Esophagus squamous epithelium (tissue), 5 donors: Measurements from ENCODE around the gene DOCK1. TPM values are rescaled to one million over a fixed set of nuclear protein-coding genes. Genes with fewer than 3 reads are reported as not detected.

Experiments used
- DNase-seq: peaks from one replicate; lab custom pipeline; 2025; lab: John Stamatoyannopoulos, UW
- H3K27ac ChIP-seq, 4 donors: fragments of 200-600 bp; sonication (generic); one replicate each; pipeline ENCODE4 v1.5.1; 2016 to 2019; ENCODE audit warnings: mild to moderate bottlenecking in 1 of 4
- H3K27me3 ChIP-seq, 4 donors: fragments of 200-600 bp; sonication (generic); 1 replicate in 3 of 4; 2 replicates in 1 of 4; pipeline versions ENCODE4 v1.5.1 to v1.6.0; 2017 to 2021; ENCODE audit warnings: antibody characterized with exemption in 1 of 4
- H3K36me3 ChIP-seq, 3 donors: fragments of 200-600 bp; sonication (generic); one replicate each; pipeline ENCODE4 v1.5.1; 2016 to 2019
- H3K4me1 ChIP-seq, 3 donors: fragments of 200-600 bp; sonication (generic); one replicate each; pipeline ENCODE4 v1.5.1; 2017 to 2019
- H3K4me3 ChIP-seq, 4 donors: fragments of 200-600 bp; sonication (generic); 1 replicate in 3 of 4; 2 replicates in 1 of 4; pipeline ENCODE4 v1.5.1; 2016 to 2019; ENCODE audit warnings: mild to moderate bottlenecking in 2 of 4, moderate library complexity in 1 of 4
- H3K9me3 ChIP-seq, 3 donors: fragments of 200-600 bp; sonication (generic); one replicate each; pipeline ENCODE4 v1.5.1; 2016 to 2019
- POLR2A ChIP-seq, 4 donors: fragments of 450-650 bp; IDR thresholded peaks; one replicate each; pipeline ENCODE4 v1.6.1; 2017; ENCODE audit warnings: antibody characterized with exemption in 4 of 4, mild to moderate bottlenecking in 4 of 4, moderate library complexity in 3 of 4
- WGBS, 2 donors: methylation state at CpG; one replicate each; pipeline ENCODE4 v1.1.5; 2018; 5-methylcytosine and 5-hydroxymethylcytosine counted together
- intact Hi-C: fragments of 100-400 bp; cut with DNase I; formaldehyde crosslinking; loops from one replicate; pipeline ENCODE4 v1.15.0; 2022
- total RNA-seq, 4 donors: library from RNA; depleted of rRNA; stranded (reverse); fragments of >200 nt; gene quantifications; one replicate each; pipeline ENCODE4 v1.1.0, GENCODE V29; 2016
- TF ChIP-seq, protein P1 (sequence below), 6 experiments: fragments of 450-650 bp in 4 of 6; fragments of 200-600 bp in 2 of 6; sonication (generic) in 2 of 6; IDR thresholded peaks; one replicate each; pipeline ENCODE4 v1.5.1; 2016 to 2019; ENCODE audit warnings: antibody characterized with exemption in 6 of 6, mild to moderate bottlenecking in 4 of 6, moderate library complexity in 4 of 6
- donor health status: DM: yes; HTN: yes; CAD: no.

Gene DOCK1
- total RNA-seq, 4 donors from 2014 or later = 31.8 to 83.4 (median 49.8) TPM

DNA sequence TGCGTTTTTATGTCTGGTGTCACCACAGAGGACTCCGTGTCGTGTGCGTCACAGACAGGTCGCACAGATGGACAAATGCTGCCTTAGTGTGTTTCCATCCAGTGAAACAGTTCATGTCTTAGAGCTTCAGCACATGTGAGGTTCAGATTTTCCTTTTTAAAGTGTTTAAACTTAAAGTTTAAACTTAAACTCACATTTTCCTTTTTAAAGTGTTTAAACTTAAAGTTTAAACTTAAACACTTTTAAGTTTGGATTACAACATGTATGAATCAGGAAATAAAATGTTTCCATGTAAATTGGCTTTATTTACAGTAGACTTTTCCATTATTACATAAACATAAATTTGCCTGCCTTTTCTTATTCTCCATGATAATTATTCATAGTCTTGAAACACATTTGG is 223.9 kb downstream of the DOCK1 start:
- WGBS, 2 donors = 91 to 96% methylated on average over 5 of the region's 5 CpGs
- Histone ChIP-seq H3K36me3 (peaks cover 3 to 84% (median 5%) of the 10 kb centered on the region in 3 donors), H3K4me3 (no peak overlapping the region), H3K9me3 (no peaks in the 10 kb centered on the region), H3K27me3 (no peaks in the 10 kb centered on the region), H3K4me1 (no peaks in the 10 kb centered on the region), H3K27ac (no peak overlapping the region)
- TF ChIP-seq, protein P1, sequence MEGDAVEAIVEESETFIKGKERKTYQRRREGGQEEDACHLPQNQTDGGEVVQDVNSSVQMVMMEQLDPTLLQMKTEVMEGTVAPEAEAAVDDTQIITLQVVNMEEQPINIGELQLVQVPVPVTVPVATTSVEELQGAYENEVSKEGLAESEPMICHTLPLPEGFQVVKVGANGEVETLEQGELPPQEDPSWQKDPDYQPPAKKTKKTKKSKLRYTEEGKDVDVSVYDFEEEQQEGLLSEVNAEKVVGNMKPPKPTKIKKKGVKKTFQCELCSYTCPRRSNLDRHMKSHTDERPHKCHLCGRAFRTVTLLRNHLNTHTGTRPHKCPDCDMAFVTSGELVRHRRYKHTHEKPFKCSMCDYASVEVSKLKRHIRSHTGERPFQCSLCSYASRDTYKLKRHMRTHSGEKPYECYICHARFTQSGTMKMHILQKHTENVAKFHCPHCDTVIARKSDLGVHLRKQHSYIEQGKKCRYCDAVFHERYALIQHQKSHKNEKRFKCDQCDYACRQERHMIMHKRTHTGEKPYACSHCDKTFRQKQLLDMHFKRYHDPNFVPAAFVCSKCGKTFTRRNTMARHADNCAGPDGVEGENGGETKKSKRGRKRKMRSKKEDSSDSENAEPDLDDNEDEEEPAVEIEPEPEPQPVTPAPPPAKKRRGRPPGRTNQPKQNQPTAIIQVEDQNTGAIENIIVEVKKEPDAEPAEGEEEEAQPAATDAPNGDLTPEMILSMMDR (IDR thresholded peaks at IDR 0.05) = no peak
- no peak for TF ChIP-seq POLR2A (IDR thresholded peaks at IDR 0.05)
- intact Hi-C loops = no loop called here
- DNase-seq = no peak

DNA sequence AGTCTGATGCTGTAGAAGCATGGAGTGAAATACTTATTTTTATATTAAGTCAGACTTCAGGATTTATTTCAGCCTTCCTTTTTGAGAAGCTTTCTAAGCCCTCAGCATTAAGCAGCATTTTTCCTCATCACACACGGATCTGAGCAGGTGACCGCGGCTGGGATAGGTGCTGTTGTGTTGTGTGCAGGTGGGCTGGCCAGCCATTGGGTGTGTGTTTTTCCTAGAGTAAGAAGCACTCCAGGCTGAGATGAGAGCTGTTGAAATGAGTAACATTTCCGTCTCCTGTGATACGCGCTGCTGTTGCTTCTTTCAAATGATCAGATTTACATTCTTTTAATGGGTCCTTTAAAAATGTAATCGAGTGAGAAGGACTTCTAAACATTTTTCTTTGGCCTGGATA is 227.2 kb downstream of the DOCK1 start:
- no peak for TF ChIP-seq POLR2A (IDR thresholded peaks at IDR 0.05)
- TF ChIP-seq, protein P1 (IDR thresholded peaks at IDR 0.05) = no peak

DNA sequence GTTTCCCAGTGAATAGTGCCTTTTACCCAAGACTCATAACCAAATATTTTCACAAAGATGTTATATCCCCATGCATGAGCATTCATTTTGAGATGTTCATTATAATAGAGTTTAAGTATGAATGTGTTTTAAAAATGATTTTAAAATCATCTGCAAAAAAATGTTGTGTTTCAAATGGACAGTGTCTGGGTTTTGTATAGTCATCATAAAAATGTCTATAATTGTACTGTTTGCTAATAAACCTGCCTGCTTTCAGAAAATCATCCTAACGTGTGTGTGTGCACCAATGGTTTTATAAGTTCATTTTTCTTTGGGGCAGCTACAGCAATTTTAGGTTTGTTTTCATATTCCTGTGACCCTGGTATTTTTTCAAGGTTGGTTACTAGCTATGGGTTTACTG is 228.0 kb downstream of the DOCK1 start:
- H3K27me3 ChIP-seq = no peaks in the 10 kb centered on the region
- intact Hi-C loops = no loop called here
- H3K36me3 ChIP-seq = peaks cover 0 to 73% (median 0%) of the 10 kb centered on the region in 3 donors
- H3K4me1 ChIP-seq = no peaks in the 10 kb centered on the region
- no peak for DNase-seq
- WGBS, 2 donors = 82 to 85% methylated on average over 1 of the region's 1 CpG
- TF ChIP-seq, protein P1 (IDR thresholded peaks at IDR 0.05) = no peak
- no peak for TF ChIP-seq POLR2A (IDR thresholded peaks at IDR 0.05)
- no peak overlapping the region for H3K27ac ChIP-seq
- no peaks in the 10 kb centered on the region for H3K9me3 ChIP-seq
- H3K4me3 ChIP-seq = no peak overlapping the region

More for the DNA sequence above, 227.2 kb downstream of the DOCK1 start:
- Histone ChIP-seq H3K4me1 (no peaks in the 10 kb centered on the region), H3K9me3 (no peaks in the 10 kb centered on the region), H3K36me3 (peaks cover 0 to 73% (median 0%) of the 10 kb centered on the region in 3 donors), H3K4me3 (no peak overlapping the region), H3K27me3 (no peaks in the 10 kb centered on the region), H3K27ac (no peak overlapping the region)
- intact Hi-C loops = no loop called here
- DNase-seq = no peak
- 92 to 95% methylated on average over 7 of the region's 7 CpGs for WGBS, 2 donors

DNA sequence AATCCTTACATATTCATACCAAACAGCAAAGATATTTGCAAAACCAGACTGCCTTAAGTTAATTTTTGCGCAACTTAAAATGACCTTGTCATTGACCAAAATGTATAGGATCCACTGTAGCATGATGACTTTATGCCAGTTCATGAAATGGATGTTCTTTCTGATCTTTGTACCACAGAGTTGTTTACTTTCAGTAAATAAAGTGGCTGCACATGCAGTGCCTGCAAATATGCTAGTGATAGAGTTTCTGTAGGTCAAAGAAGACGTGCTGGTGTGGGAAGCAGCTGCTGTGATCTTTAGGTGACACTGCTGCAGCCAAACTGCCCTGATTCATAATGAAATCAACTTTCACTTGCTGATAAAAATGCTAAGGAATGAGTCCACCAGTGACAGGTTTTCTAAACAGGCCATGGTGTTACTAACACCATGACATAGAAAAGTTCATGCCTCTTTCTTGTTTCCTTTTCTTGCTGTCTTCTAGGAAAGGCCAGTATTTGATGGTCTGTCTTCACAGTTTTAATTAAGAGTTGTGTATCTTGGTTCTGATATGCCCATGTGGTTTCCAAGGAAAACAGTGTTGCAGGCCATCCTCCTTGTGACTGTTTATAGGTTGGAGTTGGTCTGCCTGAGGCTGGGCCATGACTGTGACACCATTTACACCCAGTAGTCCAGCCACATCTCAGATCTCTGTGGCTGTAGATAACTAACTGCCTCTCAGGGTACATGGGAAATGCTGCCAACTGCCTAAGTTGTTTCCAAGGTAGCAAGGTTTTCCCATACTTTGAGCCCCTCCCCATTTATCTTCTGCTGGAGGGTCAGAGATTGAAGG is 228.7 kb downstream of the DOCK1 start:
- intact Hi-C loops = no loop called here
- H3K36me3 ChIP-seq = peaks cover 0 to 73% (median 0%) of the 10 kb centered on the region in 3 donors
- DNase-seq = no peak
- no peak overlapping the region for H3K27ac ChIP-seq
- H3K4me3 ChIP-seq = no peak overlapping the region
- no peaks in the 10 kb centered on the region for H3K4me1 ChIP-seq
- H3K9me3 ChIP-seq = no peaks in the 10 kb centered on the region
- no peaks in the 10 kb centered on the region for H3K27me3 ChIP-seq
- TF ChIP-seq, protein P1 (IDR thresholded peaks at IDR 0.05) = no peak
- no peak for TF ChIP-seq POLR2A (IDR thresholded peaks at IDR 0.05)
- WGBS, 2 donors = 81 to 88% methylated on average over 2 of the region's 2 CpGs

DNA sequence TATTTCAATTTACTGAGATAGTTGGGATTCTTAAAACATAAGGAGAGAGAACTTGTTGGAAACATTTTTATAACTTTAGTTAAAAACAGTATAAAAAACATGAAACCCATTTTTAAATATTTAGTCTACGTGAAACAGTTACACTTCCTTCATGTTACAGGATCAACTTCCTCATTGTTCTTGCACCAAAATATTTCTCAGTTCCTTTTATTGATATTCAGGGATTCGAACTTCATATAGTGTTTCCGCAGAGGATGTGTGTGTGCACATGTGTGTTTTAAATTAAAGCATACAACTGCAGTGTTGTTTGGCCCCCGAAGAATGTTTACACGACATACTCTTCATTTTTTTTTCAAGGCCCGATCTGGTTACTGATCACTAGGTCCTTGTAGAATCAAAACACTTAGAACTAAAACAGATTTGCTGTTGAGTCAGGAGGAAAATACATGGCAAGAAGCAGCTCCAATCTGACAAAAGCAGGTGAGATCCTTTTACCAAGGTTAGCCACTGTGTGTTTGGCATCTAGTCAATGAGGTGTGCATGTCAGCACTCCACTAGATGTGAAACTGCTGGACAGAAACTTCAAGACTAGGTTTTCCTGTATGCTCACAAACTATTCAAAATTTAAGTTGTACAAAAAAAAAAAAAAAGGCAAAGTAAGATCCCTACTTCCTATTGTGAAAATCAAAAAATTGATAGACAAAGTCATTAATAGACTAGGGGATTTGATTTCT is 230.8 kb downstream of the DOCK1 start:
- Histone ChIP-seq H3K4me1 (no peaks in the 10 kb centered on the region), H3K36me3 (peaks cover 0 to 72% (median 0%) of the 10 kb centered on the region in 3 donors), H3K27ac (no peak overlapping the region), H3K9me3 (no peaks in the 10 kb centered on the region), H3K27me3 (no peaks in the 10 kb centered on the region), H3K4me3 (no peak overlapping the region)
- DNase-seq = no peak
- 54 to 67% methylated on average over 6 of the region's 6 CpGs for WGBS, 2 donors
- intact Hi-C loops = no loop called here
- TF ChIP-seq, protein P1 (IDR thresholded peaks at IDR 0.05) = no peak
- TF ChIP-seq POLR2A (IDR thresholded peaks at IDR 0.05) = no peak
